Erythroblast (primary cell): ENCODE results near the gene LRRFIP2.

Experiments
- GATA1 ChIP-seq: IDR thresholded peaks from 2 replicates; pipeline ENCODE4 v1.6.1; 2011; ENCODE audit warnings: low read depth, mild to moderate bottlenecking, control low read depth, low read length, moderate library complexity
- POLR2A ChIP-seq: IDR thresholded peaks from 2 replicates; pipeline ENCODE4 v1.6.1; 2011; ENCODE audit warnings: mild to moderate bottlenecking, low read length

GRCh38 chr3:37054370-37054769, 120.0 kb downstream of the LRRFIP2 start:
- TF ChIP-seq POLR2A (no peak), GATA1 (no peak)
